Activated CD8-positive, alpha-beta memory T cell treated with anti-CD3 and anti-CD28 coated beads, Interleukin-2, amount 50 U/mL, for 24 hours (primary cell): ENCODE results near the gene TMEM150B.

Source experiments
- DNase-seq: peaks from one replicate; pipeline ENCODE4 v3.0.0-alpha.2; 2020; ENCODE audit errors: extremely low read depth

The TMEM150B gene, protein sequence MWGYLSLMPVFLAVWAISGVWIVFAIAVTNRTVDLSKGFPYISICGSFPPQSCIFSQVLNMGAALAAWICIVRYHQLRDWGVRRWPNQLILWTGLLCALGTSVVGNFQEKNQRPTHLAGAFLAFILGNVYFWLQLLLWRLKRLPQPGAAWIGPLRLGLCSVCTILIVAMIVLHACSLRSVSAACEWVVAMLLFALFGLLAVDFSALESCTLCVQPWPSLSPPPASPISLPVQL

DNA sequence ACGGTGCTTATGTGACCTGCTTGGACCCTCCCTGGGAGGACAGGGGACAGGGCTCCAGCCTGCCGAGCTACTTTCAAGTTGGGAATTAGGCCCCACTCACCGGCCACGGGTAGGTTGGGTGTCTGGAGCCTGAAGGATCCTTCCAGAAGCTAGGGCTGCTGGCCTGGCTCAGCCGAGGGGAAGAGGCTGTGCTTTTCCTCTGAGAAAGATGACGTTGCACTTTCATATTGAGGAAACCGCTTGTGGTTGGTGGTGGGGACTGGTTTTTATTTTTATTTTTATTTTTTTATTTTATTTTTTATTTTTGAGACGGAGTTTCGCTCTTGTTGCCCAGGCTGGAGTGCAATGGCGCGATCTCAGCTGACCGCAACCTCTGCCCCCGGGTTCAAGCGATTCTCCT lies at the start of gene TMEM150B:
TMEM150B (minus strand) TSS at position 170 of the 400 bp plus-strand sequence. CDS start 4,305 bp downstream, outside the sequence.
- DNase-seq: no peak

DNA sequence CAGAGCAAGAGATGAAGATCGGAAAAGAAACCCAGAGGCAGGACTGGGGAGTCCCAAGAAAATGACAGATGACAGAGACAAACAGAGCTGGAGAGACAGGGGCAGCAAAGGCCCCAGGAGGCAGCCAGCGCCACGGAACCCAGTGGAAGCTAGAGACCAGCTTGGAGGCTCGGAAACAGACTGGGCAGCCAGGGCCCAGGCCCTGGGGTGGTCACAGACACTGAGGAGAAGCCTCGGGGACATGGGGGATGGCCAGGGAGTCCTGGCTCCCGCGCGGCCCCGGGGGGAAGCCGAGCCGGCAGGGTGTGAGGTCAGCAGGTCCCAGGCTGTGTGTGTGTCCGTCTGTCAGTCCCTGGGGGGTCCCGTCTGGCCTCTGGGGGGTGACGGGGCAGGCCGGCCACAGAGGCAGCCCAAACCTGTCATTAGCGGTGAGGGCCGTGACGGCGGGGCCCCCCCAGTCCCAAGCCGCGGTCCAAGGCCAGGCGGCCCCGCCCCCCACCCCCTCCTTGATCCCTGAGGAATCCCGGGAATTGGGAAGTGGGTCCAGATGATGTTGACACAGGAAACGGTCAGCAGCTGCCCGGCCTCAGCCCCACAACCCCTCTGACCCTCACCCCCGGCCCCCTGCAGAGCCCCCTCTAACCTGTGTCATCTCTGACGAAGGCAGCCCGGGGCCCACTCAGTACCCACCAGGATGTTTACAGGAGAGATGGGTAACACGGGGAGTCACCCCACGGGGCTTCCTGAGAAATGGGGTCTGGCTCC lies 49.0 kb upstream of the TMEM150B start:
- DNase-seq: no peak

DNA sequence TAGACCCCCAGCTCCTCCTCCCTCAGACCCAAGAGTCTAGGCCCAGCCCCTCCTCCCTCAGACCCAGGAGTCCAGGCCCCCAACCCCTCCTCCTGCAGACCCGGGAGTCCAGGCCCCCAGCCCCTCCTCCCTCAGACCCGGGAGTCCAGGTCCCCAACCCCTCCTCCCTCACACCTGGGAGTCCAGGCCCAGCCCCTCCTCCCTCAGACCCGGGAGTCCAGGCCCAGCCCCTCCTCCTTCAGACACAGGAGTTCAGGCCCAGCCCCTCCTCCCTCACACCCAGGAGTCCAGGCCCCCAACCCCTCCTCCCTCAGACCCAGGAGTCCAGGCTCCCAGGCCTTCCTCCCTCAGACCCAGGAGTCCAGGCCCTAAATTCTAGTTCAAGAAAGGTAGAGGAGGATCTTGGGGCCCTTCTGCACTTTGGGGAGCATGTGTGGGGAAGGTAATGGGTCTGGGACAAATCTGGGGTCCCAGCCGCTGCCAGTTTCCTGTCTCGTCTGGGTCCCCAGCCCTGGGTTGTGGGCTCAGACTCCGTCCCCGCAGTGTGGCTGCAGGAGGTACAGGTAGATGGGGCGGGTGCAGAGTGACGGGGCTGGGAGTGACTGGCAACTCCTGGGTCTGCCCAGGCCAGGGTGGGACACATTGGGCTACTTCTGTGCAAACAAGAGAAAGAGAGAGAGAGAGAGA lies 48.3 kb upstream of the TMEM150B start:
- DNase-seq: no peak

DNA sequence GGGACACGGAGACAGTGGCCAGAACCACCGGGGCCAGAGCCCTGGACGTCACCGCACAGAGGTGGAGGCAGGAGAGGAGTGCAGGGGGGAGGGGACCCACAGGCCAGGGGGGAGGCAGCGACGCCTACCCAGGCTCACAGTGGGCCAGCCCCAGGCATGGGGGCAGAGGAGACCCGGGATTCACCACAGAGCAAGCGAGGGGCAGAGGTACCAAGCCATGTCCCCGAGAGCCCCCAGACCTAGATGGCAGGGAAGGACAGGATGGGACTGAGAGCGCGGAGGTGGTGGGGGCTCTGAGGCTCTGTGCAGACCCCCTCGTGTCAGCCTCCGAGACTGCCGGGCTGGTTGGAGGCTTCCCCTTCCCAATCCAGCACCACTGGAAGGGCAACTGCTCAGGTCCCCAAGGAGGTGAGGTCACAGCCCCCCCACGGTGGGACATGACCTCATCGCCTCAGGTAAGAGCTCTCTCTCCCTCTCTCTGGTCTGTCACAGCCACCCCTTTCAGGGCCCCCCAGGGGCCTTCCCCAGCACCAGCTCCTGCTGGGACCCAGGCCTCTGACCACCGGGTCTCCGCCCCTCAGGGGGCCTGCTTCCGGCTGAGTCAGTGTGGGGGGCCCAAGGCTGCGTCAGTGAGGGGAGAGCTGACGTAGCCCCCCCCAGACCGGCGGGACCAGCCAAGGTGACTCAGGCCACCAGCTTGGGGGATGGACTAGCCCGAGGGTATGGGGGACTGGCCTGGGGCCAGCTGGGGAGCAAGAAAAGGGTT lies 47.4 kb upstream of the TMEM150B start:
- no peak for DNase-seq

DNA sequence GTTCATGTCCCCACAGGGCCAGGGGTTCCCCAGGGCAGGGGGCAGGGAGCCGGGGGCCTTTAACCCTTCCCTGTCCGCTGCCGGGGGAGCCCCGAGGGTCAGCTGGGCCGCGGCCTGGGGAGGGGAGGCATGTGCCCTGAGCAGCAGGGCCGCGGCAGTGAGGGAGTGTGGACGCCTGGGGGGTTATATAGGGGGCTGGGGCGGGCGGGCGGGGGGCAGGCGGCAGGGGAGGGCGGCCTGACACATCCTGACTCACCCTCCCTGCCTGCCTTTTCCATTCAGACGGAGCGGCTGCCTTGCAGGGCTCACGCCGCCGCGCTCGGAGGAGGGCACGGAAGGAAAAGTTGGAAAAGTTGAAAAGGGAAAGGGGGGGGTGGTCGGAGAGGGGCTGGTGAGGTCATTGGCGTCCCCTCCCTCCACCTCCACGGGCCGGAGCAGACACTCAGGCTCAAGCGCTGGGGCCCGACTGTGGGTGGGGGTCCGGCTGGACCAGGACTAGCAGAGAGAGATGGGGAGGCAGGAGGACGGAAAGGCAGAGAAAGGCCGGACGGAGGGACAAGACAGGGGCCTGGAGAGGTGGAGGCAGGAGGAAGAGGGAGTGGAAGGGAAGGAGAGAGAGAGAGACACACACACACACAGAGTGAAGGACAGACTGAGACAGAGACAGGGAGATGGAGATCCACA lies 45.3 kb upstream of the TMEM150B start, which contains the start of gene IL11:
IL11 (minus strand) TSS at position 159 of the 684 bp plus-strand sequence; CDS start at position 6, 153 bp downstream.
- no peak for DNase-seq

DNA sequence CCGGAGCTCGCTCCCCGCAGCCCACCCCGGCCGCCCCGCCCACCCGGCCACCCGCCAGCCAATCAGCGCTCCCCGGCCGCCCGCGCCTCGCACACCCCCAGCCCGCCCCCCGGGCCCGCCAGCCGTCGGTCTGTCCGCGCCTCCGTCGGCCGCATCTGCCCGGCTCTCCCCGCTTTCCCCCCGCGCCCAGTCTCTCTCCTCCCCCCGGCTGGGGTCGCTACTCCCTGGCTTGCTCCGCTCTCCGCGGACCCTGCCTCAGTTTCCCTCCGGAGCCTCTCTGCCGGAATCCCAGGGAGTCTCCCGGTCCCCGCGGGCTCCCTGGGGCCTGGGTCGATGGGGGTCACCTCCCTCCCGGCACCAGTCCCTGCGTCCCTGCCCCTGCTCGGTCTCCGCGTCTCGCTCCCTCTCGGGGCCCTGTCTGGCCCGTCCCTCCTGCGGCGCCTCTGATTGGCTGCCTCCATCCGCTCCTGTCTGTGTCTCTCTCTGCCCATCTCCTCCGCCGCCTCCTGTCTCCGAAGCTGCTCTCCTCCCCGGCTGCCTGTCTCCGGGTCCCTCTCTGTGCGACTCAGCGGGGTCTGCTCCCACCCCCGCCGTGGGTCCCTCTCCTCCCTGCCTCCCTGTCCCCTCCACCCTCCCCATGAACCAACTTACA lies 44.6 kb upstream of the TMEM150B start:
- no peak for DNase-seq

DNA sequence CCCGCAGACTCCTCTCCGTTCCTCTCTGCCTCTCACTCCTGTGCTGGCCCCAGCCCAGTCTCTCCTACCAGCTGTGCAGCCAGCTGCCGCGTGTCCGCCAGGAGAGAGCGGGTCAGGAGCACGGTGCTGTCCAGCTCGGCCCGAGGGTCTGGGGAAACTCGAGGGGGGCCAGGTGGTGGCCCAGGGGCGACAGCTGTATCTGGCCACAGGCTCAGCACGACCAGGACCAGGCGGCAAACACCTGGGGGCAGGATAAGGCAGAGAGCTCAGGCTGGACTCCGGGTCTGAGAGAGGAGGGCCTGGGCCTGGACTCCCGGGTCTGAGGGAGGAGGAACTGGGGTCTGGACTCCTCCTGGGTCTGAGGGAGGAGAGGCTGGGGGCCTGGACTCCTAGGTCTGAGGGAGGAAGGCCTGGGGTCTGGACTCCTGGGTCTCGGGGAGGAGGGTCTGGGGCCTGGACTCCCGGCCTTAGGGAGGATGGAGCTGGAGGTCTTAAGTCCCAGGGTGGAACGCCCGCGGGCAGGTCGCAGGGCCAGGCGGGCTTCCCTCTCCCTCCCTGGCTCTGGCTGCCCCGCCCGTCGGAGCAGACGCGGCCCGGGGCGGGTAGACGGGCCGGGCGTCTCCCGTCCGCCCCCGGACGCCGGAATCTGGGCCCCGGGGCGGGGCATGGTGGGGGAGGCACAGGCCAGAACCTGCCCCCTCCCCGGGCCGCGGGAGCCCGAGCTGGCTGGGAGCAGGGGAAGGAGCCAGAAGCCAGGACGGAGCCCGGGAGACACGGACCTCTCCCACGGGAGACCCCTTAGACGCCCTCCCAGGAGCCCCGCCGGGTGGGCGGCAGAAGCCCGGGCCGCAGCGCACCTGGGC lies 43.8 kb upstream of the TMEM150B start:
- no peak for DNase-seq

DNA sequence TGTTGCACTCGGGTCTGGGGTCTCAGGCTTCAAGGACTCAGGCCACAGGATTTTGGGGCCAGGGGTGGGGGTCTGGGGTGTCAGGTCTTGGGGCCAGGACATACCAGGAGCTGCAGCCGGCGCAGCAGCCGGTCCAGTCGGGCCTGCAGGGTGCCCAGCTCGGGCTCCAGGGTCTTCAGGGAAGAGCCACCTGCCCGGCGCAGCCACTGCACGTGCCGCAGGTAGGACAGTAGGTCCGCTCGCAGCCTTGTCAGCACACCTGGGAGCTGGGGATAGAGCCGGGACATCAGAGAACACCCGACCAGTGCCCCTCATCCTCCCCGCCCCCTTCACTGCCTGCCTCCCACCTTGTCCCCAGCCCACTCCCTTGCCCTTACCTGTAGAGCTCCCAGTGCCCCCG lies 43.0 kb upstream of the TMEM150B start:
- no peak for DNase-seq

DNA sequence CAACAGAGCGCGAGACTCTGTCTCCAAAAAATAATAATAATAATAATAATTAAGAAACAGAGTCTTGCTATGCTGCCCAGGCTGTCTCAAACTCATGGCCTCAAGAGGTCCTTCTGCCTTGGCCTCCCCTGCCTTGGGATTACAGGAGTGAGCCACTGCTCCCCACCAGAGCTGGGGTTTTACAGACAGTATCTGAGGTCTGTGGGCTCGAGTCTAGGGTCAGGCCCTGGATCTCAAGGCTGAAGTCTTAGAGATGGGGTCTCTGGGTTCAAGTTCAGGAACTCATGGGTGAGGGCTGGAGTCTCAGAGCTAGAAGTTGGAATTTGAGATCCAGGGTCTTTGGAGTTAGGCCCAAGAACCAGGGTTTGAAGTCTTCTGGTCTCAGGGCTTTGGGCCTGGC lies 41.6 kb upstream of the TMEM150B start:
- no peak for DNase-seq

DNA sequence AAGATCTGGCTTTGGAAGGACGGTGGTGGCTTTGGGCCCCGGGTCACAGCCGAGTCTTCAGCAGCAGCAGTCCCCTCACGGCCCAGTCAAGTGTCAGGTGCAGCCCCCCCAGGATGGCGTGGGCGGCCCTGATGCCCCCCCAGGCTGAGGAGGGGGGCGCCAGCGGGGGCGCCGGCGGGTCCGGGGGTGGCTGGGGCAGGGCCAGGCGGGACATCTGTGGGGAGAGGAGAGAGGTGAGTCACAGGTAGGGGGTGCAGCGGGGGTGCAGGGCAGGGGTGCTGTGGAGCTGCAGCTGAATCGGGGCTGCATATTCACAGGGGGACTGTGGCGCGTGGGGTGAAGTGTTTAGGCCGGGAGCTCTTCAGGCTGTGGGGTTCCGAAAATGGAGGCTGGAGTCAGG lies 40.8 kb upstream of the TMEM150B start:
- DNase-seq: no peak

DNA sequence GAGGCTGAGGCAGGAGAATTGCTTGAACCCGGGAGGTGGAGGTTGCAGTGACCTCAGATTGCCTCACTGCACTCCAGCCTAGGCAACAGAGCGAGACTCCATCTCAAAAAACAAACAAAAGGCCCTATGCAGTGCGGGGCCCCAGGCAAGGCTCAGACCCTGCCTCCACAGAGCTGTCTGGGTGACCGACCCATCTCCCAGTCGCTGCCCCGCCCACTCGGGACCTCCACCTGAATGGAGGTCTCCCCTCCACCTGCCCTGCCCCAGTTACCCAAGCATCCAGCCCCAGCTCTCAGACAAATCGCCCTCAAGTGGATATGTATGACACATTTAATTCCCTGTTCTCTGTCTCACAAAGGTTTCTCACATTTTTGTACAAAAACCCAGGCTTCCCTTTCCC lies 40.1 kb upstream of the TMEM150B start:
- no peak for DNase-seq

DNA sequence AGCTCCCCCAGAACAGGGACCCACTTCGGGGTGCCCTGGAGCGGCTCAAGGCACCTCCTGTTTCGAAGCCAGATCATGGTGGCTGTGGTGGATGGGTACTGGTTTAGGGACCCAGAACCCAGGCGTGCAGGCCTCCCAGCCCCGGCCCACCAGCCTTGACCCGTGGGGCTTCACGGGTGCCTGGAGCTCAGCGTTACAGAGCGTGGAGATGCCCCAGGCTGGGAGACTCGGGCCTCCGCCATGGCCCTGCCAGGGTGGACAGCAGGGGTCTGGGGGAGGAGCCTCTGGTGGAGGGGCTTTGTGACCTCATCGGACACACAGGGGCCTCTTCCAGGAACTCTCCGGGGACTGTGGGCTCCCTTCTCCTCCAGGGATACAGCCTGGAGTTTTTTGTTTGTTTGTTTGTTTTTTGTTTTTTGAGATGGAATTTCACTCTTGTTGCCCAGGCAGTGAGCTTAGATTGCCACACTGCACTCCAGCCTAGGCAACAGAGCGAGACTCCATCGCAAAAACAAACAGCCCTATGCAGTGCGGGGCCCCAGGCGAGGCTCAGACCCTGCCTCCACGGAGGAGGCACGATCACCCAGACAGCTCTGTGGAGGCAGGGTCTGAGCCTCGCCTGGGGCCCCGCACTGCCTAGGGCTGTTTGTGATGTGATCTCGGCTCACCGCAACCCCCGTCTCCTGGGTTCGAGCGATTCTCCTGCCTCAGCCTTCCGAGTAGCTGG lies 38.0 kb upstream of the TMEM150B start, which contains the start of gene GARIN5B:
GARIN5B (minus strand) TSS at position 271 of the 727 bp plus-strand sequence; CDS start at position 77, 194 bp downstream.
- no peak for DNase-seq

DNA sequence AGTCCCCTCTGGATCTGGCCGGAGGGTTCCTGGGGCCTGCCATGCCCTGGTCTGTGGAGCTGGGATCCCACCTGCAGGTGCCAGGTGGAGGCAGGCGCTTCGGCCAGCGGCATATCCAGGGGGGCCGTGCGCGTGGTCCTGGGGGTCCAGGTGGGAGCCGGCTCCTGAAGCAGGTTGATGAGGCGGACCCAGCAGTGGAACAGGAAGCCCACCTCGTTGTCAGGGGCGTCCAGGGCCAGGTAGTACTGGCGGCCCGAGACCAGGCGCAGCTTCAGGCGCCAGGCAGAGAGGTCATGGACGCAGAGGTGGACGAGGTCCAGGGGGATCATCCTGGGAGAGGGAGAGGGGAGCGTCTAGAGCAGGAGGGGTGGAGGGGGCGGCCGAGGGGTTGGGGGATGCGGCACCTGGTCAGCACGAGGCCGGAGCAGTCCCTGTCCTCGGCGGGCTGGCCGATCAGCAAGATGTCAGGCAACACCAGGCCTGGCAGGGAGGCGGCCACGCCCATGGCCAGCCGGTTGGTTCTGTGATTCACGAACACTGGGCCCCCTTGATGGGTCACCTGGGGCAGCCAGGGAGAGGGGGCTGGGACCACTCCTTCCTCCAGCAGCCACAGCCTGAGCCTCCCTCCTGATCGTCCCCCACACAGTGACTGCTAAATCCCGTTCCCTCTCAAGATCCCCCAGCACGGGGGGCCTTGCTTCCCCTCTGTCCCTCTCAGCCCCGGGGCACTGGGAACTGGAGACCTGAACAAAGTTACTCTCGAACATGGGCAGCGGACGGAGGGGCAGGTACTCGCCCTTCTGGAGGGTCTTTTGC lies 37.2 kb upstream of the TMEM150B start:
- DNase-seq: no peak

DNA sequence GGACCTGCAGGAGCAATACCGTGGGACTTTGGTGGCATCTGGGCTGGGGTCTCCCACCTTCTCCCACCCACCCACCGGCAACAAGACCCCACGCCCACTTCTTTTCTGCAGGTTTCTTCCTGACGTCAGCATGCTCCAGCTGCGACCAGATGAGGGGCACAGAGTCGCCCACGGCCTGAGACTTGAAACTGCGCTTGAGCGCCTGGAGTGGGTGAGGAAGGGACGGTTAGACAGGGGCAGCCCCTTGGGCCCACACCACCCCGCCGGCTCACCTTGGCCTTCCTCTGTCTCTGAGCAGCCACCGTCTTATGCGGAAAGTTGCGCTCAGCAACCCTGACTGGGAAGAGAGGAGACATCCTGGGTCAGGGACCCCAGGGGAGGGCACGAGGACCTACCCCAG lies 35.8 kb upstream of the TMEM150B start:
- DNase-seq: no peak

DNA sequence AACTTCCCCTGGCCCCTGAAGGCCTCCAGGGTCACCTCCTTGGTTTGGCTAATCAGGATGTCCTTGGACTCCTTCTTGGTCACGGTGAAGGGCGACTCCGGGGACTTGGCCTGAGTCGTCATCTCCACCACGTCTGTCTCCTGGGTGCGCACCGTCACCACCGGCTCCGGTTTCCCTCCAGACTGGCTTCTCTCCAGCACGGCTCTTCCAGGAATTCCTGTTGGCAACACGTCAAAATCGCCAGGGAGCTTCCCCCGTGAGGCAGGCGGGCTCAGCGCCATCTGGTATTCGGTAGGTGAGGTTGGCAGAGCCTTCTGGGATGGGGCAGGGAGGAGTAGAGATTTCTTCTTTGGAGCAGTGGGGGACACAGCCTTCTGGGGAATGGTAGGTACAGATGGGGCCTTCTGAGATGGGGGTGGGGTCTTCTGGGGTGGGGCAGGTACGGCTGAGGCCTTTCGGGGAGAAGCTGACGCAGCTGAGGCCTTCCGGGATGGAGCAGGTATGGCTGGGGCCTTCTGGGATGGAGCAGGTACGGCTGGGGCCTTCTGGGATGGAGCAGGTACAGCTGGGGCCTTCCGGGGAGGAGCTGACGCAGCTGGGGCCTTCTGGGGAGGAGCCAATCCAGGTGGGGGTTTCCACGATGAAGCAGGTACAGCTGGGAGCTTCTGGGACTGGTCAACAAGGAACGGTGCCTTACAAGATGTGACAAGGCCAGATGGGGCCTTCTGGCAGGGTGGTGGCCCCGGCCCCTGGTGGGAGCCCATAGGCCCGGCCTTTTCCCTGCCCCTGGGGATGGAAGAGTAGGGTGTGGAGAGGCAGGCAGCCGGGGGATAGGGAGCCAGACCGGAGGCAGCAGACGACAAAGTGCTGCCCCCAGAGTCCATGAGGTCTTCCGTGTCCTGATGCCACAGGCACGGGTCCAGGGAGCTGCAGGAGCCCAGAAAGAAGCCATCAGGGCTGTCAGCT lies 34.1 kb upstream of the TMEM150B start:
- no peak for DNase-seq

DNA sequence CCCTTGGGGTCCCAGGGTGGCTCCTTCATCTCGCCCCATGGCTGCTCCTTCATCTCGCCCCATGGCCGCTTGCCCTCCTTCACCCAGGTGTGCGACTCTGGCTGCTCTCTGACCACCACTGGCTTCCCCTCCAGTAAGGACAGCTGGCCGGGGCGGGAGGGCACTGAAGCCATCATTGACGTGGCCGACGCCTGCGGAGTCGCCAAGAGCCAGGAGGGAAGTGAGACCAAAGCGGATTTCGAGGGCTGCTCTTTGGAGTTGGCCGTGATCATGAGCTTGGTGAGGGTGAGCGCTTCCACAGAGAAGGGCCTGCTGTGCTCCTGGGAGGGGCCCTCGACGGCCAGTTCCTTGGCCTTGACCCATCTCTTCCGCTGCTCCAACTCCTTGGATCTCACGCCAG lies 33.4 kb upstream of the TMEM150B start:
- DNase-seq: no peak

DNA sequence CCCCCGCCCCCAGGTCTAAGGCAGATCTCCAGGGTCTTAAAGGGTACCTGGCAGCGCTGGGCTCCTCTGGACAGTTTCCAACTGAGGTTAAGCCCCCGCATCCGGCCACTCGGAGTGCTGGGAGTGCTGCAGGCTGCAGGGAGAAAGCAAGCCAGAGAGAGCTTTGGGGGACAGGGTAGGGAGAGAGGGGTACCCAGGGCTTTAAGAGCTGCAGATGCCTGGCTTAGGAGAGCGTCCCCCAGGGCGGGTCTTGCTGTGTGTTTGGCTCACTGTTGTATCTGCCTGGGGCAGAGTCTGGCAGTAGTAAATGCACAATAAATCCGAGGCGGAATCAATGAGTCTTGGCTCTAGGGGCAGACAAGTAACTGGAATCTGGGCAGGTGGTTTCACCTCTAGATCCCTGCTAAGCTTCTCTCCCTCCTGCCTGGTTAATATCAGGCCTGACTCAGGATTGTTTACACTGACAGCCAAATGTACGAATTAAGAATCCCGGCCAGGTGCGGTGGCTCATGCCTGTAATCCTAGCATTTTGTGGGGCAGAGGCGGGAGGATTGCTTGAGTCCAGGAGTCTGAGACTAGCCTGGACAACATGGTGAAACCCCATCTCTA lies 30.2 kb upstream of the TMEM150B start:
- DNase-seq: no peak
